Middle frontal gyrus (tissue), 1 donor: ENCODE measurements around the gene IBSP.

ENCODE experiments used
- DNase-seq: peaks from one replicate; pipeline ENCODE4 v3.0.0-alpha.2; 2015; ENCODE audit warnings: low spot score; ENCODE audit errors: extremely low spot score

The IBSP gene

GRCh38 chr4:87799301-87800113, at the start of gene IBSP:
Gene IBSP (plus strand): TSS chr4:87799554. CDS start chr4:87802362, 2,808 bp downstream.
- DNase-seq, result no peak

- no peak for DNase-seq
Observed at GRCh38 chr4:87749883-87750282, 49.5 kb upstream of the IBSP start.

- no peak for DNase-seq
Observed at GRCh38 chr4:87758270-87758669, 41.1 kb upstream of the IBSP start.

- no peak for DNase-seq
Observed at GRCh38 chr4:87762311-87762710, 37.0 kb upstream of the IBSP start.

- no peak for DNase-seq
Observed at GRCh38 chr4:87781569-87781968, 17.8 kb upstream of the IBSP start.

GRCh38 chr4:87783781-87784180, 15.6 kb upstream of the IBSP start:
- no peak for DNase-seq

GRCh38 chr4:87785731-87786509, 13.4 kb upstream of the IBSP start:
- no peak for DNase-seq

- DNase-seq, result no peak
Observed at GRCh38 chr4:87802858-87803257, 3.5 kb downstream of the IBSP start.

- no peak for DNase-seq
Observed at GRCh38 chr4:87803421-87803820, 4.1 kb downstream of the IBSP start.

GRCh38 chr4:87804871-87805270, 5.5 kb downstream of the IBSP start:
- no peak for DNase-seq

GRCh38 chr4:87805971-87806370, 6.6 kb downstream of the IBSP start:
- no peak for DNase-seq

- DNase-seq, result no peak
Observed at GRCh38 chr4:87806520-87806919, 7.2 kb downstream of the IBSP start.

GRCh38 chr4:87807402-87807801, 8.0 kb downstream of the IBSP start:
- no peak for DNase-seq

GRCh38 chr4:87811977-87812376, 12.6 kb downstream of the IBSP start:
- DNase-seq, result no peak

GRCh38 chr4:87819281-87819919, 20.0 kb downstream of the IBSP start:
- DNase-seq, result no peak

GRCh38 chr4:87823200-87823599, 23.8 kb downstream of the IBSP start:
- DNase-seq, result no peak

- DNase-seq, result no peak
Observed at GRCh38 chr4:87823724-87824123, 24.4 kb downstream of the IBSP start.

- no peak for DNase-seq
Observed at GRCh38 chr4:87824352-87824751, 25.0 kb downstream of the IBSP start.

- DNase-seq, result no peak
Observed at GRCh38 chr4:87832669-87833068, 33.3 kb downstream of the IBSP start, which contains the start of gene MEPE. Gene MEPE (plus strand): TSS chr4:87832969. CDS start chr4:87834715, 1,746 bp downstream.

- no peak for DNase-seq
Observed at GRCh38 chr4:87834401-87834800, 35.0 kb downstream of the IBSP start.

- no peak for DNase-seq
Observed at GRCh38 chr4:87835197-87835596, 35.8 kb downstream of the IBSP start.

- no peak for DNase-seq
Observed at GRCh38 chr4:87835743-87836142, 36.4 kb downstream of the IBSP start.
